Pons (tissue), 1 donor: Measurements from ENCODE around the gene MYRIP.
"Not testable (repeated sequence)": the region's sequence is repeated elsewhere in the genome, so short reads cannot be mapped to it uniquely, and the experiment has no call there.

ENCODE experiments used
- DNase-seq: peaks from one replicate; pipeline ENCODE4 v3.0.0-alpha.2; 2016; ENCODE audit warnings: low spot score

The MYRIP gene

DNA sequence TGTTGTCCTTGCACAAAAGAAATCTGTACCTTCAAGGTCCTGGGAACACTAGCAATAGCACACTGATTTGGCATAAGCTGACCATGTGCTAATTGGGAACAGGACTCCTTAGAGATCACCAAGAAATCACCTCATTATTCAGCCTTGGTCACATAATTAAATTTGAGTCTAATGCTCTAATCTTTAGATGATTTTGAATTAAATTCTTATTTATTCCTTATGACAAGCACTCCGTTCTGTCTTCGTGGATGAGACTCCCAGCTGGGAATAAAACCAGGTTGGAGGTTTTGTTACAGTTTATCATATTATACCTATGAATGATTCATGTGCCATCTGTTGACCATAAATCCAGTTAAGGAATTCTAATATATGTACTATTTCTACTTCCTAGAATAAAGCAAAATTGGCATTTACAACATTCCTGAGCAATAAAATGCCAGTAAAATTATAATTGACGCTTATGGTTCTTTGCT, 162.2 kb downstream of the MYRIP start:
- no peak for DNase-seq

DNA sequence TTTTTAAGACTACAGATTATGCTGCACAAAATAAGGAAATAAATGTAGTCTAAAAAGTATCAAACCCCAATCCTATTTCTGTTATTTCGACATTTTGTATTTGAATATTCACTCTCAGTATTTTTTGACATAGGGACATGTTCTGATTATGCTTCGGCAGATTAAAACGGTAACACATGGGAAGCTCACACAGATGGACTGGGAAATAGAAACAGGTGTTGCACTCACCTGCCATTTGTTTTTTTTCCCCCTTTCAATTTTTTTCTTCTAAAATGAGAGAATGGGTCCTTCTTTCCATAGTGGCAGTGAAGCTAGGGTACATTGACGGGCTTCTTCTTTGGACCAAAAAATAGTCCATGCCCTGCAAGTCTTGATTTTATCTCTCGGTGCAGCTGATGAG, 163.1 kb downstream of the MYRIP start:
- no peak for DNase-seq

DNA sequence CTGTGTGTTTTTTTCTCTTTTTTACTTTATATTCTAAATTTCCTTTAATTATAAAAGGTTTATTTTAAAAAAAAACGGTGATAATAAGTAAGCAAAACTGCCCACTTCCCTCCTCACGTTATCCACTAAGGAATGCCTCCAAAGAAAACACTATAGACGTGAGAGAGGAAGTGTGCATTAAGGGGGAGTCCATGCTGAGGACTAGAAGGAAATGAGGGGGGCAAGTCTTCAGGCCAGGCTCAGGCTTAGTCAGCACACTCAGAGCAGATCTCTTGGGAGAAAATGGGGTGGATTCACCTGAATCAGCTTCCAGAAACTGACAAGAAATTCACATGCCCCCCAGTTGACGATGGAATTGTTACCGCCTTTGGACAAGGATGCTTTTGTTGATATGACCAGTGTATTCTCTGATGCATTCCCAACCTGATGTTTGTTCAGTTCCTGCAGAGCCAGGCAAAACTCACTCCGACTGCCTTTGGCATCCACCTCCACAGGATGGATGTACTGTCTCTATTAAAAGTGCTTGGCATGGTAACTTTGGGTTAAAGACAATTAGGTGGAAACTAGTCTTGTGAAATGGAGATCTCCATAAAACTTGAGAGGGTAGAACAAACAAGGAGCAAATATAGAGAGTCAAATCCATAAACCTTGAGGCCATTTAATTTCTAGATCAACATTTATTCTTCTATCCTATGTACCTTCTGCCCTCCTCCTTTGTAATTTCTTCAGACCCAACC, 167.8 kb downstream of the MYRIP start:
- DNase-seq: no peak

DNA sequence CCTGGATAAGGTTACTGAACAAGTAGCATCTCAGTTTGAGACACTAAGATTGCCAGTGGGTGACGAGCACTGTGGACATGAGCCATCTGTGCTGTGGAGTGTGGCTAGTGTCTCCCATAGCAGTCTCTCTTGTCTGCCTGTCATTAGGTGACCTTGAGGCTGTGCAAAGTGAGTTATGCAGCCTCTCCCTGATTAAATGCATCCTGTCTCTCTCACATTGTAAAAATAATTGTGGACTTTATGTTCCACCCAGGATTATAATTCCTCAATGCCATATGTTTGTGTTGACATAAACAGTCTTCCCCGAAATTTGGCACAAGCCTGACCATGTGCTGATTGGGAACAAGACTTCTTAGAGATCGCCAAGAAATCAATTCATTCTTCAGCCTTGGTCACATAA, 168.9 kb downstream of the MYRIP start:
- DNase-seq: no peak

DNA sequence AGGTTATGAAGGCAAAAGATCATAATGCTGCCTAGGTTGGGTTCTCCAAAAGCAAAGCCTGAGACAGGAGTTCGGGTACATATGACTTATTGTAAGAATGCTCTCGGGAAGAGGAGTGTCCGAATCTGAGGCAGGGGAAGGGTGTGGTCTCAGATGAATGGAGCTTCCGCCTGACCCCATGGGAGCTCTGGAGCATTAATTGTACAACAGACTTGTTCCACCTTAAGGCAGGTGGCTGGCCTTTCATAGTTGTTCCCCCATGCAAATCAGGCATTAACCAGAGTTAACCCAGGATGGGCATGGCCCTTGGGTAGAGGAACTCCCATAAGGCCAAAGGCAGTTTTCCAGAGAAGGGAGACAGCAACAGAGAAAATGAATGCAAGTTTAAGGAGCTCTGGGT, 170.6 kb downstream of the MYRIP start:
- no peak for DNase-seq

DNA sequence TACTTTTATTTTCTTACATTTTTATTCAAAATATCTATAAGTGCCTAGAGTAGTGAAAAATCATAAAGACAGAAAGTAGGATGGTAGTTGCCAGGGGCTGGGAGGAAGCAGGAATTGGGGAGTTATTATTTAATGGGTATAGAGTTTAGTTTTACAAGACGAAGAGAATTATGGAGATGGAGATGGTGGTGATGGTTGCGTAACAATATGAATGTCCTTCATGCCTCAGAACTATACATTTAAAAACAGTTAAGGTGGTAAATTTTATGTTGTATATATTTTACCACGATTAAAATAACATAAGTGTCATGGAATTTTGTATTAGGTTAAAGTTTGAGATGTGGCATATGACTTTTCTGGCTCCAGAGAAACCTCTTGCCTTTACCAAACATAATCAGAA, 171.4 kb downstream of the MYRIP start:
- DNase-seq: no peak

DNA sequence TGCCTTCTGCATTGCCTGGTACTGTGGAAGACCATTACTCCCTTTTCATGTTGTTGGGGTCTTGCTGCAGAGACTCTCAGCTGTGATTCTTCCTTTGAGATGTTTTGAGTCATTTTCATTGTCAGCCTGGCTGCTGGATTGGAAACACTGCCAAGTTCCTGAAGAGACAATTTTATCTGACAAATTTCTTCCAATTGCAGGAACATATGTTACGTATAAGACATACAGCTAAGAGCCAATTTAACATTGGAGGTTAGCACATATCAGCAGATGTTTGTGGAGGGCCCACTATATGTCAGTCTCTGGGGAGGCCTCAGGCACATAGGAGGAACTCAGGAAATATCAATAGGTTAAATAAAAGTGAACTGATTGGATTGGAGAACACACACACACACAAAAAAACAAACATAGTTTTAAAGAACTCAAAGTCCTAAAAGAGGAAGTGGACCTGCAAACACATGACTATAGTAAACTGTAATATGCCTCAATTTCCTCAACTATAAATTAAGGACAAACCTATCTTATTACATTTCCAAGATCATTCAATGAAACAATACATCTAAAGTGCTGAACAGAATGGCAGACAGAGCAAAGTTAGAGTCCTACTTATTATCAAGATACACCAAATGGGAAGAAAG, 172.3 kb downstream of the MYRIP start:
- no peak for DNase-seq

DNA sequence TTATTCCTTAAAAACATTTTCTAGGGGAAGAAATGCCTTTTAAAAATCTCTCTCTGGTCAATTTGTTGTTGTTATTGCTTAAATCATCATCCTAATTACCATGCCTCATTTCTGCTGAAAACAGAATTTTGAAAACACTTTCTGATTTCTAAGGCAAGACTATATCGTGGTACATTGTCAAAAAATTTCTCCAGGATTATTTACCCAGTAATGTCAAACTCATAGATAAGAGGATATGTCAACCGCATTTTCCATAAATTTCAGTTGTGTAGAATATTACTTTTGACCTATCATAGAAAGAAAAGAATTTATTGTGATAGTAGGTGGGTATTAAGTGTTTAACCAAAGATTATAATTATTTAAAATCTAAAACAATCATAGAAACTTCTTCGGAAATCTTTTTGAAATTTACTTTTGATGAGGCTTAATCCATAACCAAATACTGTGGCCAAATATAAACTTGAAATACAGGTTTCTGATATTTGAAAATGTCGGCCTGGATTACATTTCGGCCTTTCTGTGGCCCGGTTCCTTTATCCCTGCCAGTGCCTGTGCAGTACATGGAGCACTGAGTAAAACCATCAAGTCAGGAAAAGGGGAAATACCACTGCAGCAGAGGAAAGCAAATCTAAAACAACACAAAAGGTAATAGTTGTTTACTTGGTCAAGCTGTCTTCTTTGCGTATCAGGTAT, 173.4 kb downstream of the MYRIP start:
- no peak for DNase-seq

DNA sequence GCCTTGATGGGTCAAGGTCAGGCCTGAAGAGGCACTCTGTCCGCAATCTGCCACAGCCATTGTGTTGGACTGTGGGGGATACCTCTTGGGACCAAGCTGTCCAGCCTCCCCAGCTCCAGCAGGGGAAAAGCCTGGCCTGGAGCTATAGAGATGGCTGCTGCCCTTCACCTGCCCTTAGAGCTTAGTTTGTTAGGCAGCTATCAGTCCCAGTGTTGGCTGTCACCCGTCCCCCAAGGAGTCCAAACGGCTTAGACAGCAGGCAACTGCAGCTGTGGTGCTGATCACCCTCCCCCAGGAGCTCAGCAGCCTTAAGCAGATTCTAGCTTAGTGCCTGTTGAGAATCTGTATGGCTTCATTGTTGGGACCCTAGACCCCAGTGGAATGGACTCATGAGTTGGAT, 180.3 kb downstream of the MYRIP start:
- no peak for DNase-seq

DNA sequence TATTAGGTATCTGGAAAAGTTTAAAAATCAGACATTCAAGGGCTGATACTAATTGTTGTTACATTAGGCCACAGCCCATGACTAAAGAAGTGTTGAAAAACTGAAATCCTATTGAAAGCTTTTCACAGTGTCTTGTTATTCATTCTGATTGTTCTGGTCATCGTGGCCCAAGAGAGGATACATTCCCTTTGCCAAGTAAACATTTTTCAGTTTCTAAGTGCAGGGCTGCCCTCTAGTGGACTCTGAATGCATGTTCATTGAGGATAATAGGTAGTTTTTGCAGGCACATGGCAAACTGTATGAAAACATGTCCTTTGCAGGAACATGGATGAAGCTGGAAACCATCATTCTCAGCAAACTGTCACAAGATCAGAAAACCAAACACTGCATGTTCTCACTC, 181.1 kb downstream of the MYRIP start:
- DNase-seq: no peak

DNA sequence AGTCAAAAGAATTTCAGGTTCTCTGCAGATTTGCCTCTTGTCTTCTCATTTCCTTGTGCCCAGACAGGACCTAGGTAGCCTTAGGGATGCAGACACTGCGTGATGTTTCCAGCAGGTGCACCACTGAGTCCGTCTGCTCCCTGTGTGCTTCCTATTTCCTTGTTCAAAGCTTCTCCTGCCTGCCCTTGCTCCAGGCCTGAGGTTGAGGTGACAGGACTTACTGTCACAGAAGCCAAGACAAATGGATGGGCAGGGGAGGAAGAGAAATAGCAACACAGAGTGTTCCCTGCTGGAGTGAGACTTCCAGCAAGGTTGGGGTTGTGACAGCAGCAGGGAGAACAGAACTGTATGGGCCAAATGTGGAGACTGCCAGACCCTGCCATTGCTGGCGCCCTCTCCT, 199.4 kb downstream of the MYRIP start:
- peak; percentile 27 for DNase-seq

DNA sequence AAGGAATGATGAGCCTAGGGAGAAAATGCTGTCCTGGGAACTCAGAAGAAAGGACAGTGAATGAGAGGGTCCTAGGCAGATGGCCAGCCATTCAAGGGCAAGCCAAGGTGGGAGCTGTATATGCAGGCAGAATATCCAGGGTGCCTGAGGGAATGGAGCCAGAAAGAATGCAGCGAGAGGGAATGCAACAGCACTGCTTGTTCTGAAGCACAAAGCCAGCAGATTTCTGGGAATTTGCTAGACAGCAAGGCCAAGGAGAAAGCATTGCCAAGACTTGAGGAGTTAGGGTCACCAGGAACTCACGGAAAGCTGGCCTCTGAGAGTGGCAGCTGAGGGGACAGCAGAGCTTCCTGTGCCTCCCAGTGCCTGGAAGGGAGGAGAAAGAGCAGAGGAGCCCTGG, 200.6 kb downstream of the MYRIP start:
- DNase-seq: peak; percentile 31

DNA sequence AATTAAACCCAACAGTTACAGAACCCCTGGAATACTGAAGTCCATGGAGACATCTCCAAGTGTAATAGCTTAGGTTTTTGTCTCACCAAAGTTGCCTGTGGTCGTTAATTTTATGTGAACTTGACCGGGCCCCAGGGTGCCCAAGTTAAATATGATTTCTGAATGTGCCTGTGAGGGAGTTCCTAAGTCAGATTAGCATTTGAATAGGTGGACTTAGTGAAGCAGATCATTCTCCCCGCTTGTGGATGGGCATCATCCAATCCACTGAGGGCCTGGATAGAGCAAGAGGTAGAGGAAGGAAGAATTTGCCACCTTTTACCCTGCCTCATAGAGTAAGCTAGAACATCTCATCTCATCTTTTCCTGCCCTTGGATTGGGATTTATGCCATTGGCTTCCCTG, 203.0 kb downstream of the MYRIP start:
- no peak for DNase-seq

DNA sequence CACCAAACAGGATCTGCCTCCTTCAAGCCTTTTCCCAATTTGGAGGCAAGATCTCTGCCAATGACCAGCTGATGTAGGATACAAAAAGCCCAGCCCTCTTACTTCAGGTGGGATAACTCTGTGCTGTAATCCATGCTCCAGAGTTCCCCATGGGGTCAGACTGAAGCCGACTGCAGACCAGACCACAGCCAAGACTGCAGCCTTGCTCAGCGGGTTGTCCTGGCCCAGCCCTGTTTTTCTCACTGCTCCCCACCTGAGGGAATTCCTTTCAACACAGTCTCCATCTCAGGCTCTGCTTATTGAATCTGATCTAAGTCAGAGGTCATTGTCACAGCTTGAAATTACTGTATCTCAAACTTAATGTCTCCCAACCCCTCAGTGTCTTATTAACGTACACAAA, 207.0 kb downstream of the MYRIP start:
- DNase-seq: no peak

DNA sequence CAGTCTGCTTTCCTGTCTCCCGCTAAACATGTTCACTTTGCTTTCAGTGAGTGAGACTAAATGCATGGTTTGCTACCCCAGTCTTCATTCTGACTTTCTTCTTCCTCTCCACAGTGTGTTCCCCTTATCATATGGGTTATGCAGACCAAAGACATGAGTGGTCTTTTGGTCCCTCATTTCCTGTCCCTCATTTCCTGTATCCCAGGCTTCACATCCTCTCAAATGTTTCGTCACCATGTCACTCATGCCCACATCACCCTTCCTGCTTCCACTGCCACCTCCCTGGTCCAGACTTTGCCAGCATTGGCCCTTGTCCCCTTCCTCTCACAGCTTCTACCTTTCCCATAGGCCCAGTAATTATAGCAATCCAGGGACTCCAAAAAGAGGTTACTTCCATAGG, 209.0 kb downstream of the MYRIP start:
- no peak for DNase-seq

DNA sequence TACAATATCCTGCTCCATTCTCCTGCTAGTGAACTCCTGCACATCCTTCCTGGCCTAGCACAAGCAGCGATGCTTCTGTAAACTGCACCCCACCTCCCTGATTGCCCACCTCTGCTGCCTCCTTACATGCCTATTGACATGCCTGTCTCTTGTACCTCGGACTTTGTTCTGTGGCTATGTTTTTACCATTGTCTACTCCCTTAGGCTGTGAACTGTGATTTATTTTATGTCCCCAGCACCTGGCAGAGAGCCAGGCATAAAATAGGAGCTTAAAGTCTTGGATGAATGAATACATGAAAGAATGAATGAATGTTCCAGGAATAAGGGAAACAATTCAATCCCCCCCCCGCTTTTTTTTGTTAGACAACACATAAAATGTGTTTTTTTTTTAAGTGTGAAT, 210.0 kb downstream of the MYRIP start:
- no peak for DNase-seq

DNA sequence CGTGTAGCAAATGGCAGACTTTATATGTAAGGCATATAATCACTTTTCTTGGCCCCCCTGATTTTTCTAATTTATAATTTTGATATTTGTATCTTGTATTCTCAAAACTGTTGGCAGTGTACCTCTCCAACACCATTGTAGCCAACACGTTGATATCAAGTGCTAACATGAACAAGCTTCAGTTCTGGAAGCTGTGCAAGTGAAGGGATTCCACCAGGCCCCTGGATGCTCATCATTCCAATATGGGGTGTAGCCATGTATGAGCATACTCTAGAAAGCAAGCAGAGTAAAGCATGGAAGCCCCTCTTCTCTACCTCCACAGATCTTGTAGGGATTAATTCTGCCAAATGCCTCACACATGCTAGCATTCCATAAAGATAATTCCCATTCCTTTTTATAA, 211.3 kb downstream of the MYRIP start:
- DNase-seq: no peak

DNA sequence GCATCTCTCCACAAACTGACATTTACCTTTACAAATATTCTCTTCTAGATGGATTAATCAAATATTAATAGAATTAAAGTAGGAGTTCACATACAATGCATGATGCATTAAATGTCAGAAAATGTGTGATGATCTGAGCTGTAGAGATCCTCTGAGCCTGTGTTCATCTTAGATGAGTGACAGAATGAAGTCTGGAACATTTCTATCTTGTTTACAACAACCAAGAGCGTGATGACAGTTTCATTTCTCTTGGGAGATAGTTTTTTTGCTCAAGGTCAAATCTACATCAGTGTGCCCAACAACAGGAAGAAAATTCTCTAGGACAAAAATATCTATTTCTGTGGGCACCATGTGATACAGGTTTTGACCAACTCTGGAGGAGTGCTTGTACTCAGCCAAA, 211.9 kb downstream of the MYRIP start:
- DNase-seq: no peak

DNA sequence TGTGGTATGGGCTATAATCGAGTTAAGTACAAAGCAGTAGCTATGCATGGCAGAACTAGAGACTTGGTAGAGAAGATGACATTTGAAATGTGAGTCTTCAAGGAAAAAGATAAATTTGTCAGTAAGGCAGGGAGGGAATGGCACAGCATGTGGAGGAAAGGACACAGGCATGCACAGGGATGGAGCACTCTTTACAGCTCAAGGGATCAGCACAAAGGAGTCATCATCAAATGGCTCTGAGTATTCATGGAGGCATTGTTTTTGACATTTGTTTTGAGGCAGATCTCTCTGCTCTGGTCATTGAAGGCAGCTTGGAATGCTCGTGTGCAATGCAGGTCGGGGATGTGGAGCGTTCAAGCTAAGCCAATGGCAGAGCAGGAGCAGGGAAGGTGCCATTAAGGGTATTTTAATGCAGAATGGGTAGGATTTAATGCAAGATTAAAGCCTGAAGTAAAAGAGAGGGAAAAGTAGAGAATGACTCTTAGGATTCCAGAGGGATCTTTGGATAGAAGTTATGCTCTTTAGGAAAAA, 213.0 kb downstream of the MYRIP start:
- DNase-seq: no peak

DNA sequence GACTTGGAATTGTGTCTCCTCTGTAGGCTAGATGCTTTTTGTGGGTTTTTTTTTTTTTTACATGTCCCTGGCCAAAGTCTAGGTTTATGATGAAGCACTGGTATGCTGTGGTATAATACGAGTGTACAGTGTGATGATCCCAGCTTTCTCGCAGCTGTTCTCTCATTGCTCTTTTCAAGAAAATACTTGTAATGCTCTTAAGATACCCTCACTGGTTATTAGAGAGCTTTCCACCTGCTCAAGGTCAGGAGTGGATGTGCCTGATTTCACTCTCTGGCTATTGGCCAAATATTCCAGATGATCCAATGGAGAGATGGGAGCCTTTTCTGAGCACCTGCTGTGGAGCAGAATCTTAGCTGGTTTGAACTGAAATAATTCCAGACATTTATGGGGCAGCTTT, 215.1 kb downstream of the MYRIP start:
- no peak for DNase-seq

DNA sequence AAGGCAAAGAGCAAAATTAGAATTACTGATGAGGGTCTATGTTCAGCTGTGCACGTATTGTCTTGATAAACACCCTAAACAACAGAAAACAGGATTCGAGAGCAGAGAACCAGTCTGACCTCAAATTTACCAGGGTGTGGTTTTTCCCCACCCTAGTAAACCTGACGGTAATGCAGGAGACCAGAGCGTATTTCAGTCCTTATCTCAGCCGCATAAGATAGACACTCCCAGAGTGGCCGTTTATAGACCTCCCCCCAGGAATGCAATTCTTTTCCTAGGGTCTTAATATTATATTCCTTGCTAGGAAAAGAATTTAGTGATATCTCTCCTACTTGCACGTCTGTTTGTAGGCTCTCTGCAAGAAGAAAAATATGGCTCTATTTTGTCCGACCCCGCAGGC, 216.5 kb downstream of the MYRIP start:
- not testable (repeated sequence) for DNase-seq

DNA sequence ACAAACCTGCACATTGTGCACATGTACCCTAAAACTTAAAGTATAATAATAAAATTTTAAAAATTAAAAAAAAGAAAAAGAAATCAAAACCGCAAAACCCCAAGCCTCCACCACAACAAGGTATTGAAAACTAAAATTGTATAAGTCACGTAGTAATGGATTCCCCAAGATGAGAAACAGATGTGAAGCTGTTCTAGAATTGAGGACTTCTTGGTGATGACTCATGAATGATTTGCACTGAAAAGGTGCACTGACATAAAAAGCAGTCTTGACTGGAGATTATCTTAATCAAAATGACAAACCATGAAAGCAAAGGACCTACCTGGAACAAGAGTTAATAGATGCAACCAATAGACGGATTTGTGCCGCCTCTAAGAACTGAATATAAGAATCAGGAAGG, 225.8 kb downstream of the MYRIP start:
- no peak for DNase-seq

DNA sequence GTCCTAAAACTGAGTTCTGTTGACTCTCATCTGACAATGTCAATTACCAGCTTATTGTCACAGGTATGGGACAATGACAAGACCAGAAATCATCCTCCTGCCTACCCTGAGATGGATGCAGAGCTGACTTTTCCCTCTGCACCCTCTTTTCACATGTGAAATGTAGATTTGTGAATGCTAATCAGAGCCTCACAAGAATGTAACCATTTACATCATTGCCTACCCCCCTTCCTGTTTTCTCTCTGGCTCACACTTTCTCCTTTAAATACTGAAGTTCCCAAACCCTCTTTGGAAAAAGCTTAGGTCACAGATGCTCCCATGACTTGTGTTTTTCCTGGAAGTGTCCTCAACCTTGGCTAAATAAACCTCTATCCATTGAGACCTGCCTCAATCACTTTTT, 228.2 kb downstream of the MYRIP start:
- DNase-seq: no peak
